HK-2 (cell line): ENCODE data around the gene PTCH1.
A peak's percentile ranks its signal among the peaks of the same experiment; 100 is the strongest.

Source experiments
- DNase-seq: peaks from one replicate; pipeline ENCODE4 v3.0.0-alpha.2; 2018; ENCODE audit not compliant: unreplicated experiment

The PTCH1 gene

GRCh38 chr9:95440447-95440846, 76.3 kb downstream of the PTCH1 start:
- no peak for DNase-seq

GRCh38 chr9:95438561-95439357, 78.0 kb downstream of the PTCH1 start:
- DNase-seq: no peak

GRCh38 chr9:95437559-95437958, 79.2 kb downstream of the PTCH1 start:
- DNase-seq: no peak

DNA sequence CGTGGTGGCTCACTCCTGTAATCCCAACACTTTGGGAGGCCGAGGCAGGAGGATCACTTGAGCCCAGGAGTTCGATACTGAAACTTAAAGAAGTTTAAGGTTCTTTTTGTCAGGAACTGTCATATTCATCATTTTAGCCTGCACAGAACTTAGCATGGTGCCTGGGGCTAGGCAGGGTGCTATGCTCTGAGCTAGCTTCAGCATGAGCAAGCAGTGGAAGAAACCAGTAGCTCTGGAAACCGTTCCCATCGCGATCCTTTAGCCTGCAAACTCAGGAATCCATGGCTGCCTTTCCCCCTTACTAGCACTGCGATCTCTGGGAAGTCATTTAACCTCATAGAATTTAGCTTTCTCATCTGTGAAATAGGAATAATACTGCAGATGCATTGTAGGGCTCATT, 80.4 kb downstream of the PTCH1 start:
- DNase-seq: no peak

- DNase-seq: no peak
These were observed 81.6 kb downstream of the PTCH1 start for GRCh38 chr9:95435074-95435728.

DNA sequence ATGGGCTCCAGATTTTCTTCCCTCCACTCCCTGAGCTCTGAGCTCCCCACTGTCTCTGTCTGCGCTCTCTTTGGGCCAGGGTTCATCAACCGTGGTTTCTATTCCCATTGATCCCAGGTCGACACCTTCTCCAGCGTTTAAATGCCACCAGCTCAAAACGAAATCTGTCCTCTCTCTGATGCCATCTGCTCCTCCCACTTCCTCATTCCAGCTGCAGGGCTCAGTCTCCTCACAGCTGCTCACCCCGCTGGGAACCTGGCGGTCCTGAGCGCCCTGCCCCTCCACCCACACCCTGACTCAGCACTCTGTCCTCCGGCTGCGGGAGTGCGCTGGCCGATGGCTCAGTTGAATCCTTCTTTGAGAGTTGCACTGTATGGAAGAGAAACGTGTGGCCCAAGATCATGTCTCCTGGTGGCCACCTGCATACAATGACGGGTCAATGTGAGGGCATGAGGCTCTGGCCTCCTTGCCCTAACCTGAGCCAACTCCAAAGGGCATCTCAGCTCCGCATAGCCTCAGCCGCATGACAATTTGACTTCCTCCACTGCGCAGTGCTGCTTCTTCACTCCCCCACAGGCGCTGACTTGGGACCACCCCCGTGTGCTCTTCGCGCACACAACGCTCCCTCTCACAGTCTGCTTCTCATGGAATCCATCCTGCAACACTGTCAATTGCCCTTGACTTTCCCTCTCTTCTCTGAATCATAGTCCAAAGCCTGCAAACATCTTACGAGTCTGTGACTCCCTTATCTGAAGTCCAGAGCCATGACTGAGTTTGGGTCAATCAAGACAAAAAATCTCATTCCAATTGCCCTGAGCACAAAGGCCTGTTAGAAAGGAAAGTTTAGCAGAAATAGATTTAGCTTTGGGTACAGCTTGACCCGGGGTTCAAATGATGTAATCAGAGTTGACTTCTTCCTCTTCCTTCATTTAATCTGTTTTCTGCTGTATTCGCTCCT, 82.4 kb downstream of the PTCH1 start:
- no peak for DNase-seq

DNA sequence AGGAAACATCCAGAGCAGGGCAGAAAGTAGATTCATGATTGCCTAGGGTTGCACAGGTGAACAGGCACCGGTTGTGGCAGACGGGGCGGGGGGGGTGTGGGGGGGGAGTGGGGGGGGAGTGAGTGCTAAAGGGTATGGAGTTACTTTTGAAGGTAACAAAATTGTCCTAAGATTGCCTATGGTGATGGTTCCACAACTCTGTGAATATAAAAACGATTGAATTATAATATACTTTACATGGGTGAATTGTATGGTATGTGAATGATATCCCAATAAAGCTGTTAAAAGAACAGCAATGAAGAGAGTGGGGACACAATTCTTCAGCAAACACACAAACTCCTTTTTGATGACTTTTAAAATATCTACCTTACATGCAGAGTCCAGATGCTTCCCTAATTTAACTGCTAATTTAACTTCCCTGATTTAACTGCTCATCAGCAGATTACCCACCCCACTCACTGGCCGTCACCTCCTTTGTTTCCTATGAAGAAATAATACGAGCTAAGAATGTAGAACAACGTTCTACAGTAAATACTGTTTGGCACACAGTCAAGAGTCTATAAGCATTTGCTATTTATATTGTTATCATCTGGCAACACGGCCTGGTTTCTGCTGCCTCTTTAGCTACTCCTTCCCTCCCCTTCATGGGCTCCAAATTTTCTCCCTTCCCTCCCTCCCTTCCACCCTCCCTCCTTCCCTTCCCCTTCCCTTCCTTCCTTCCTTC, 83.5 kb downstream of the PTCH1 start:
- DNase-seq: no peak

DNA sequence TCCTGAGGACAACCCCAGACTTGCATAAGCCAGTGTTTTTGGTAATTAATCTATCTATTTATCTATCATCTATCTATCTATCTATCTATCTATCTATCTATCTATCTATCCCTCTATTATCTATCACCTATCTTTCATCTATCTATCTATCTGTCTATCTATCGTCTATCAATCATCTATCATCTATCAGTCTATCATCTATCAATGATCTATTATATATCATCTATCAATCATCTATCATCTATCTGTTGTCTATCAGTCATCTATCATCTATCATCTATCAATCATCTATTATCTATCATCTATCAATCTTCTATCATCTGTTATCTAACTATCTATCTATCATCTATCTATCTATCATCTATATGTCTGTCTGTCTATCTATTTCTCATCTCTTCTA, 85.5 kb downstream of the PTCH1 start:
- no peak for DNase-seq

DNA sequence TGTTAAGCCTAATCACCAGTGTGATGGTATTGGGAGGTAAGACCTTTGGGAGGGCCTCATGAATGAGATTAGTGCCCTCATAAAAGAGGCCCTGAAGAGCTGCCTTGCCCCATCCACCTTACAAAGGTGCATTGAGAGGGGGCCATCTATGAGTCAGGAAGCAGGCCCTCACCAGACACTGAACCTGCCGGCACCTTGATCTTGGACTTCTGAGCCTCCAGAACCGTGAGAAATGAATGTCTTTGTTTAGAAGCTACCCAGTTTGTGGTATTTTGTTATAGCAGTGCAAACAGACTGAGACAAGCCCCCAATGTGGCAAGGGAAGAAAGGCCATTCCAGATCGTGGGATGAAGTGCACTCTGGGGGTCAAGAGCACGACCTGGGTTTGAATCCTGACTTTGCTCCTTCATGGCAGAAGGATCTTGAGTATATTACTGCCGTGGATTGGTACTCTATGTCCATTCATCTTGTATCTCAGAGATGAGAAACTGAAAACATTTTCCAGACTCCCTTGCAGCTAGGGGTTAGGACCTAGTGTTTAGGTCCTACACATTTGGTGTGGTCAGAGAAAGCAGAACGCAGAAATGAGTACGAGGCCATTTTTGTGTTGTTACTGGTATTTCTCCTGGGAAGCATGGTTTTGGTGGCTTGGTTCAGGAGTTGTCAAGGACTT, 86.7 kb downstream of the PTCH1 start:
- no peak for DNase-seq

DNA sequence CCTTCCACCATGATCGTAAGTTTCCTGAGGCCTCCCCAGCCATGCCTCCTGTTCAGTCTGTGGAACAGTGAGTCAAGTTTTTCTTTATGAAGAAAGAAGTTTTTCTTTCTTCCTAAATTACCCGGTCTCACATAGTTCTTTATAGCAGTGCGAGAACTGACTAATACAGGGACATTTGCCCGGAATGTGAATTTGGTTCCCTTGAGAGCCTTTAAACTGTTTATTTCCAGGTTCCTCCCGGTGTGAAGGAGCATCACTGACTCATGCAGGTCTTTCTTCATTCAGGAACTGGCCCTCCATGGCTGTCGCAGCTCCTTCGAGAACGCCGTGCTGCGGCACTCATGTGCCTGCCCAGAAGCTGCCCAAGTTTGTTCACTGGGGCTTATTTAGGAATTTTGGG, 87.7 kb downstream of the PTCH1 start:
- DNase-seq: no peak

DNA sequence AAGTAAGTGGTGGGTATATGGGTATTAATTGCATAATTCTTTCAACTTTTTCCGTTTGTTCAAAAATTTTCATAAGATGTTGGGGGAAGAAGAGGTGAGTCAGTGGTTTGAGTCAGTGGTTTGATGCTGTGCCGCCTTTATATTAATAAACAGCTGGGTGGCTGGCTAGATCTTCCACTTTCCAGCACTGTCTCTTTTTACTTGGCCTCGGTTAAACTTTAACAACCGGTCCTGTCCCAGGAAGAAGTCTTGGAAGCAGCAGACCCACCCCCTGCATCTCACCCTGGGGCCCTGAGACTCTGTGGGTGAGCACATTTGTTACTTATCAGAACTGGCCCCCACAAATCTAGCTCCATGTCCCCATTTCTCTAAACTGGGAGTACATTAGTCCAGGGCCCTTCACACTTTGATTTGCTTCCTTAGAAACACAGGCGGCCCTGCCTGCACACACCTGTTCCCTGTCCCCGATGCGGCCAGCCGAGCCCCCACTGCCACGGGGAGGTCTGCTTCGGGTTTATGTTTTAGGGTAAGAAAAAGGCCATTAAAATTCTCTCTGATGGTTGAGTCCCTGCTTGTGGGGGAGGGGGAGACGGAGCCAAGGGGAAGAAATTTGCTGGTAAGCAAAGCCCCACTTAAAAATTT, 90.7 kb downstream of the PTCH1 start:
- DNase-seq: peak; percentile 60

- no peak for DNase-seq
These were observed 94.1 kb downstream of the PTCH1 start for GRCh38 chr9:95422650-95423049.

DNA sequence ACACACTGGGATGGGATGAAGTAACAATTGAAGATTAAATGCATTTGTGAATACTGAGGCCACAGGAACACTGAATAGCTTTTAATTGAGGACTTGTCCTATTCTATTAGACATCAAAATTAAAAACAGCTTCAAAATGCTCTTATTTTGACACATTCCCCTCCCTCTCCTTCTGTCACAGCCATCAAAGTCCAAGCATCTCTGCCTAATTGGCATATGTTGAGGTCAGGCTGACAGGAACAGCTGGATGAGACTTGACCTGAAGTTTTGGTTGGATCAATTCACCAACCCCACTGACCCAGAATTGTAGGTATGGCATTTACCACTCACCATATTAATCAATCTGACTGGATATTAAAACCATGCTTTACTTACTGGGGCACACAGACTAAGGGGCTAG, 96.3 kb downstream of the PTCH1 start:
- DNase-seq: no peak

- no peak for DNase-seq
These were observed 97.3 kb downstream of the PTCH1 start for GRCh38 chr9:95419444-95419843.

DNA sequence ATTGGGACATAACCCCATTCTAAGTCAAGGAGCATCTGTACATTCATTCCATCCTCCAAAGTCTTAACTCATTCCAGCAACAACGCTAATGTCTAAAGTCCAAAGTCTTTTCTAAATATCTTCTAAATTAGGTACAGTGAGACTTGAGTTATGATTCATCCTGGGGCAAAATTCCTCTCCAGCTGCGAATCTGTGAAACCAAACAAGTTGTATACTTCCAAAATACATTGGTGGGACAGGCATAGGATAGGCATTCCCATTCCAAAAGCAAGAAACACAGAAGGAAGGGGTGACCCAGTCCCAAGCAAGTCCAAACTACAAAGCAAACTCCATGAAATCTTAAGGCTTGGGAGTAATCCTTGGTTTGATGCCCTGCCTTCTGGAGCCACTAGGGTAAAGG, 101.6 kb downstream of the PTCH1 start:
- DNase-seq: no peak

DNA sequence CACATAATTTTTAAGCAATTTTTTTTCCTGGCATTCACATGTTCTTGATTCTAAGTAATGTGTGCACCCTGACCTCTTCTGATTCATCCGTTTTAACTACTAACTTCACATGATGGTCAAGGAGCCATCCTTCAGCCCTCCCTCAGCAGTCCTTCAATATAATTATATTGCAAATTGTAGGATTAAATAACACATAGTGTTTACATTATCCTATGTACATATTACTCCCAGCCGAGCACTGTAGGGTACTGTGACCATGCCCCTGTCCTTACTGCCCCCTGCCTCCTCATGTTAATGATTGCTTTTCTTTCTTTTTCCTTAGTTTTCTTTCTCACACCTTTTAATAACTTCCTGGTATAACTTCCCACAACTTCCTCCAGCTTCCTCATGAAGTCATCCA, 103.0 kb downstream of the PTCH1 start:
- DNase-seq: no peak

- DNase-seq: no peak
These were observed 105.5 kb downstream of the PTCH1 start for GRCh38 chr9:95411054-95411892.

DNA sequence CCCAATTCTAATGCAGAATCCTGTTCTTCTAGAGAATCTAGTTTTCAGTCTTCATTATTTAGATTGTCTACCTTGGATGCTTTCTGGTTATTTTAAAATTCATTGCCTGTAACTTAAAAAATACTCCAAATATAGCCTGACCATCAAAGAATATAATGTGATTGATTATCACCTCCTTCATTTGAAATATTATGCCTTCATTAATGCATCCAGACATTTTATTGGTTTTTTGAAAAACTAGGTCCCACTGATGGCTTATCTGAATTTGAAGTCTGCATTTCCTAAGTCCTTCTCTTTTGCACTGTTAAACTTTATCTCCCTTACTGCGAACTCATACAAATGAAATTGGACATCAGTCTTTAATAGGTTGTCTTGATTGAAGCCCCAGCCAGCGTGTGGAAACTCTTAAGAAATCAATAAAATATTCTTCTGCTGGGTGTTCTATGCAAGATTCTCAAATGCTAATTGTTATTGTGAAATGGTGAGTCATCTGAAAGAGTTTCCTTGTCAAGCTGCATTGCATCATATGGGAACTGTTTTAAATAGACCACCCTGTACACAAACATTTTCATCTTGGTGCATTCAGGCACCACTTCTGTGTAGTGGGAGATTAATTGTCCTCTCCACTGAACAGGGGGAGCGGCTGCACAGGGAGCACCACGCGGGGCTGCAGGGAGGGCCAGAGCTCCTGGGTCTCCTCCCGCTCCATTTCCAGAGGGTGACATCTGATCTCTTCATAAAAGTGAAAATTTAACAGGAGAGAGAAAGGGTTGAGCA, 106.9 kb downstream of the PTCH1 start:
- no peak for DNase-seq

GRCh38 chr9:95407524-95407923, 109.2 kb downstream of the PTCH1 start:
- no peak for DNase-seq
